ENCODE measurements around the gene NFIL3.
"Not testable (repeated sequence)": the region's sequence is repeated elsewhere in the genome, so short reads cannot be mapped to it uniquely, and the experiment has no call there.

The NFIL3 gene

GRCh38 chr9:91389686-91390085 is 33.9 kb downstream of the NFIL3 start:
- not testable (repeated sequence) for H3K27me3 ChIP-seq (ENCODE audit: control insufficient read depth, insufficient read depth, low read length); H3K9me3 ChIP-seq (ENCODE audit: control insufficient read depth, low read depth, low read length); H3K27ac ChIP-seq (ENCODE audit: low read length); H3K9ac ChIP-seq (ENCODE audit: low read length); H3K4me1 ChIP-seq (ENCODE audit: control insufficient read depth, low read depth, low read length); H3K4me3 ChIP-seq (ENCODE audit: low read length); H3K36me3 ChIP-seq (ENCODE audit: control insufficient read depth, low read depth, low read length)

- no peaks in the 10 kb centered on the region for H3K27me3 ChIP-seq (ENCODE audit: control insufficient read depth, insufficient read depth, low read length)
- no peak overlapping the region for H3K27ac ChIP-seq (ENCODE audit: low read length)
- H3K4me3 ChIP-seq (ENCODE audit: low read length): no peak overlapping the region
- H3K9me3 ChIP-seq (ENCODE audit: control insufficient read depth, low read depth, low read length): no peaks in the 10 kb centered on the region
- H3K9ac ChIP-seq (ENCODE audit: low read length): no peak overlapping the region
- no peaks in the 10 kb centered on the region for H3K36me3 ChIP-seq (ENCODE audit: control insufficient read depth, low read depth, low read length)
- H3K4me1 ChIP-seq (ENCODE audit: control insufficient read depth, low read depth, low read length): no peaks in the 10 kb centered on the region
Observed at GRCh38 chr9:91386765-91387164, 36.9 kb downstream of the NFIL3 start.

GRCh38 chr9:91384954-91385353 is 38.7 kb downstream of the NFIL3 start:
- Histone ChIP-seq H3K4me3 (ENCODE audit: low read length) (no peak overlapping the region), H3K36me3 (ENCODE audit: control insufficient read depth, low read depth, low read length) (no peaks in the 10 kb centered on the region), H3K9ac (ENCODE audit: low read length) (no peak overlapping the region), H3K4me1 (ENCODE audit: control insufficient read depth, low read depth, low read length) (no peaks in the 10 kb centered on the region), H3K27ac (ENCODE audit: low read length) (no peak overlapping the region), H3K27me3 (ENCODE audit: control insufficient read depth, insufficient read depth, low read length) (no peaks in the 10 kb centered on the region), H3K9me3 (ENCODE audit: control insufficient read depth, low read depth, low read length) (no peaks in the 10 kb centered on the region)

- H3K27me3 ChIP-seq (ENCODE audit: control insufficient read depth, insufficient read depth, low read length): no peaks in the 10 kb centered on the region
- H3K27ac ChIP-seq (ENCODE audit: low read length): no peak overlapping the region
Observed at GRCh38 chr9:91383577-91383976, 40.1 kb downstream of the NFIL3 start.

GRCh38 chr9:91382298-91382697 is 41.3 kb downstream of the NFIL3 start:
- no peaks in the 10 kb centered on the region for H3K27me3 ChIP-seq (ENCODE audit: control insufficient read depth, insufficient read depth, low read length)
- H3K4me1 ChIP-seq (ENCODE audit: control insufficient read depth, low read depth, low read length): no peaks in the 10 kb centered on the region
- H3K27ac ChIP-seq (ENCODE audit: low read length): no peak overlapping the region
- no peak overlapping the region for H3K9ac ChIP-seq (ENCODE audit: low read length)
- no peak overlapping the region for H3K4me3 ChIP-seq (ENCODE audit: low read length)
- H3K36me3 ChIP-seq (ENCODE audit: control insufficient read depth, low read depth, low read length): no peaks in the 10 kb centered on the region
- no peaks in the 10 kb centered on the region for H3K9me3 ChIP-seq (ENCODE audit: control insufficient read depth, low read depth, low read length)

More at GRCh38 chr9:91383577-91383976, 40.1 kb downstream of the NFIL3 start:
- H3K9ac ChIP-seq (ENCODE audit: low read length): no peak overlapping the region
- H3K9me3 ChIP-seq (ENCODE audit: control insufficient read depth, low read depth, low read length): no peaks in the 10 kb centered on the region
- no peaks in the 10 kb centered on the region for H3K36me3 ChIP-seq (ENCODE audit: control insufficient read depth, low read depth, low read length)
- no peak overlapping the region for H3K4me3 ChIP-seq (ENCODE audit: low read length)
- H3K4me1 ChIP-seq (ENCODE audit: control insufficient read depth, low read depth, low read length): no peaks in the 10 kb centered on the region

GRCh38 chr9:91379426-91379825 is 44.2 kb downstream of the NFIL3 start:
- H3K4me3 ChIP-seq (ENCODE audit: low read length): no peak overlapping the region
- H3K9me3 ChIP-seq (ENCODE audit: control insufficient read depth, low read depth, low read length): no peaks in the 10 kb centered on the region
- H3K27ac ChIP-seq (ENCODE audit: low read length): no peak overlapping the region
- no peak overlapping the region for H3K9ac ChIP-seq (ENCODE audit: low read length)
- H3K27me3 ChIP-seq (ENCODE audit: control insufficient read depth, insufficient read depth, low read length): no peaks in the 10 kb centered on the region
- no peaks in the 10 kb centered on the region for H3K4me1 ChIP-seq (ENCODE audit: control insufficient read depth, low read depth, low read length)
- no peaks in the 10 kb centered on the region for H3K36me3 ChIP-seq (ENCODE audit: control insufficient read depth, low read depth, low read length)

- H3K27me3 ChIP-seq (ENCODE audit: control insufficient read depth, insufficient read depth, low read length): no peaks in the 10 kb centered on the region
- H3K9me3 ChIP-seq (ENCODE audit: control insufficient read depth, low read depth, low read length): no peaks in the 10 kb centered on the region
- H3K9ac ChIP-seq (ENCODE audit: low read length): no peak overlapping the region
- H3K4me1 ChIP-seq (ENCODE audit: control insufficient read depth, low read depth, low read length): no peaks in the 10 kb centered on the region
- no peaks in the 10 kb centered on the region for H3K36me3 ChIP-seq (ENCODE audit: control insufficient read depth, low read depth, low read length)
- no peak overlapping the region for H3K4me3 ChIP-seq (ENCODE audit: low read length)
- no peak overlapping the region for H3K27ac ChIP-seq (ENCODE audit: low read length)
Observed at GRCh38 chr9:91378695-91379127, 44.9 kb downstream of the NFIL3 start.

- not testable (repeated sequence) for H3K27me3 ChIP-seq (ENCODE audit: control insufficient read depth, insufficient read depth, low read length); H3K4me3 ChIP-seq (ENCODE audit: low read length); H3K27ac ChIP-seq (ENCODE audit: low read length); H3K9me3 ChIP-seq (ENCODE audit: control insufficient read depth, low read depth, low read length); H3K36me3 ChIP-seq (ENCODE audit: control insufficient read depth, low read depth, low read length); H3K4me1 ChIP-seq (ENCODE audit: control insufficient read depth, low read depth, low read length); H3K9ac ChIP-seq (ENCODE audit: low read length)
Observed at GRCh38 chr9:91378054-91378453, 45.6 kb downstream of the NFIL3 start.

GRCh38 chr9:91376239-91376638 is 47.4 kb downstream of the NFIL3 start:
- H3K9me3 ChIP-seq (ENCODE audit: control insufficient read depth, low read depth, low read length): no peaks in the 10 kb centered on the region
- no peaks in the 10 kb centered on the region for H3K36me3 ChIP-seq (ENCODE audit: control insufficient read depth, low read depth, low read length)
- no peaks in the 10 kb centered on the region for H3K27me3 ChIP-seq (ENCODE audit: control insufficient read depth, insufficient read depth, low read length)
- no peaks in the 10 kb centered on the region for H3K4me1 ChIP-seq (ENCODE audit: control insufficient read depth, low read depth, low read length)
- no peak overlapping the region for H3K27ac ChIP-seq (ENCODE audit: low read length)
- no peak overlapping the region for H3K4me3 ChIP-seq (ENCODE audit: low read length)
- no peak overlapping the region for H3K9ac ChIP-seq (ENCODE audit: low read length)

GRCh38 chr9:91374939-91375338 is 48.7 kb downstream of the NFIL3 start:
- H3K4me3 ChIP-seq (ENCODE audit: low read length): no peak overlapping the region
- H3K27ac ChIP-seq (ENCODE audit: low read length): no peak overlapping the region
- H3K9me3 ChIP-seq (ENCODE audit: control insufficient read depth, low read depth, low read length): no peaks in the 10 kb centered on the region
- H3K9ac ChIP-seq (ENCODE audit: low read length): no peak overlapping the region
- no peaks in the 10 kb centered on the region for H3K4me1 ChIP-seq (ENCODE audit: control insufficient read depth, low read depth, low read length)
- H3K36me3 ChIP-seq (ENCODE audit: control insufficient read depth, low read depth, low read length): no peaks in the 10 kb centered on the region
- no peaks in the 10 kb centered on the region for H3K27me3 ChIP-seq (ENCODE audit: control insufficient read depth, insufficient read depth, low read length)

GRCh38 chr9:91371894-91372293 is 51.7 kb downstream of the NFIL3 start:
- no peak overlapping the region for H3K9ac ChIP-seq (ENCODE audit: low read length)
- no peaks in the 10 kb centered on the region for H3K9me3 ChIP-seq (ENCODE audit: control insufficient read depth, low read depth, low read length)
- H3K27me3 ChIP-seq (ENCODE audit: control insufficient read depth, insufficient read depth, low read length): no peaks in the 10 kb centered on the region
- H3K4me1 ChIP-seq (ENCODE audit: control insufficient read depth, low read depth, low read length): no peaks in the 10 kb centered on the region
- no peaks in the 10 kb centered on the region for H3K36me3 ChIP-seq (ENCODE audit: control insufficient read depth, low read depth, low read length)
- no peak overlapping the region for H3K4me3 ChIP-seq (ENCODE audit: low read length)
- no peak overlapping the region for H3K27ac ChIP-seq (ENCODE audit: low read length)

- H3K9me3 ChIP-seq (ENCODE audit: control insufficient read depth, low read depth, low read length); H3K27ac ChIP-seq (ENCODE audit: low read length); H3K4me3 ChIP-seq (ENCODE audit: low read length); H3K36me3 ChIP-seq (ENCODE audit: control insufficient read depth, low read depth, low read length); H3K27me3 ChIP-seq (ENCODE audit: control insufficient read depth, insufficient read depth, low read length); H3K4me1 ChIP-seq (ENCODE audit: control insufficient read depth, low read depth, low read length); H3K9ac ChIP-seq (ENCODE audit: low read length): not testable (repeated sequence)
Observed at GRCh38 chr9:91370006-91370405, 53.6 kb downstream of the NFIL3 start.
